ENCODE results near the gene C5AR1.

C5AR1 gene

GRCh38 chr19:47371261-47371660 lies 61.6 kb downstream of the C5AR1 start:
- H3K9ac ChIP-seq (ENCODE audit: low read depth, low read length, poor library complexity, severe bottlenecking): no peak overlapping the region

More at GRCh38 chr19:47371261-47371660, 61.6 kb downstream of the C5AR1 start:
- Histone ChIP-seq H3K79me2 (ENCODE audit: insufficient read depth, low read length) (no peaks in the 10 kb centered on the region), H3K9me3 (ENCODE audit: insufficient read depth, low read depth, low read length) (no peaks in the 10 kb centered on the region), H3F3A (ENCODE audit: low read depth) (no peaks in the 10 kb centered on the region), H3K27me3 (ENCODE audit: insufficient read depth, low read length, poor library complexity, severe bottlenecking) (no peaks in the 10 kb centered on the region), H3K4me3 (ENCODE audit: low read length, poor library complexity, severe bottlenecking) (no peak overlapping the region), H2AFZ (ENCODE audit: low read length) (no peak overlapping the region), H3K4me1 (ENCODE audit: insufficient read depth, low read length, poor library complexity, severe bottlenecking) (no peaks in the 10 kb centered on the region), H4K20me1 (ENCODE audit: insufficient read depth, low read length, poor library complexity, severe bottlenecking) (no peaks in the 10 kb centered on the region), H3K9me2 (replicated peaks; ENCODE audit: low read depth, low read length) (no peaks in the 10 kb centered on the region), H3K4me2 (ENCODE audit: low read depth, low read length, poor library complexity, severe bottlenecking) (no peak overlapping the region), H3K36me3 (ENCODE audit: insufficient read depth, low read length) (peaks cover 69% of the 10 kb centered on the region; the same call in 1 of the 2 replicates)
- TF ChIP-seq CTCF (conservative IDR thresholded peaks at IDR 0.05; ENCODE audit: low read length) (no peak), EZH2phosphoT487 (IDR thresholded peaks at IDR 0.05; ENCODE audit: borderline replicate concordance) (no peak)

Data from Loucy (cell line).